Psoas muscle (tissue), 8 donors: Measurements from ENCODE around the gene LOXHD1. TPM values are rescaled to one million over a fixed set of nuclear protein-coding genes. Genes with fewer than 3 reads are reported as not detected.

Experiments used
- ATAC-seq, 4 donors: fragments of 200-7000 bp; cut with Tn5 transposase; one replicate each; pipeline ENCODE4 v1.9.1; 2020; ENCODE audit warnings: moderate library complexity in 3 of 4, mild to moderate bottlenecking in 2 of 4
- DNase-seq, 2 donors: peaks; one replicate each; pipeline ENCODE4 v3.0.0-alpha.2; 2020
- H3K27ac ChIP-seq: fragments of 200-600 bp; one replicate; pipeline ENCODE4 v1.8.0; 2022
- H3K27me3 ChIP-seq, 3 donors: fragments of 200-600 bp in 1 of 3; one replicate each; pipeline versions ENCODE4 v1.6.1 to v1.8.0; 2013 to 2022; ENCODE audit warnings: low read length in 2 of 3, mild to moderate bottlenecking in 2 of 3, moderate library complexity in 1 of 3; ENCODE audit not compliant: insufficient read depth in 3 of 3
- H3K36me3 ChIP-seq, 2 donors: fragments of 200-600 bp in 1 of 2; one replicate each; pipeline versions ENCODE4 v1.6.1 to v1.8.0; 2013 to 2022; ENCODE audit warnings: low read depth in 1 of 2, mild to moderate bottlenecking in 1 of 2, moderate library complexity in 1 of 2; ENCODE audit not compliant: insufficient read depth in 1 of 2
- H3K4me1 ChIP-seq: fragments of 200-600 bp; one replicate; pipeline ENCODE4 v1.8.0; 2022
- H3K4me3 ChIP-seq: fragments of 200-600 bp; one replicate; pipeline ENCODE4 v1.8.0; 2022; ENCODE audit warnings: mild to moderate bottlenecking
- H3K9me3 ChIP-seq: fragments of 200-600 bp; one replicate; pipeline ENCODE4 v1.8.0; 2022
- WGBS, 3 donors: extraction: QIAGEN DNeasy Blood & Tissue Kit; methylation state at CpG; one replicate each; pipeline versions ENCODE4 v1.1.6 to v1.1.7; 2013; 5-methylcytosine and 5-hydroxymethylcytosine counted together
- intact Hi-C, 2 donors: fragments of 100-400 bp; cut with DNase I; formaldehyde crosslinking; loops; one replicate each; pipeline versions ENCODE4 v1.11.0 to v1.14.2; 2022
- polyA plus RNA-seq, 3 donors: library from polyadenylated mRNA; stranded (reverse); fragments of 200-250 nt; gene quantifications; one replicate each; pipeline ENCODE4 v1.2.3, GENCODE V29; 2013
- total RNA-seq, 4 donors: library from RNA; stranded (reverse); fragmentation: NEBNext Ultra II Directional in 2 of 4; extraction: Animal tissue kit (Norgen Biotek cat#: 25700) in 2 of 4; gene quantifications; one replicate each; pipeline versions ENCODE4 v1.2.1 to v1.2.4, GENCODE V29; 2021 to 2023
- TF ChIP-seq, protein P1 (sequence below): fragments of 200-600 bp; IDR thresholded peaks from one replicate; pipeline ENCODE4 v1.8.0; 2022; ENCODE audit warnings: antibody characterized with exemption
- donor health status: healthy with polysubstance abuse.
- donor health status: DM: no; HTN: no; CAD: no; lungs with moderate emphysema.
- donor health status: Bipolar disorder and iron deficiency.
- donor health status: healthy.
- donor health status: DM: yes; HTN: yes; CAD: no.
- donor health status: DM: no; HTN: no; CAD: no.
- donor health status: DM: no; HTN: no; CAD: no.
- donor health status: DM: yes; HTN: yes; CAD: no.

Gene LOXHD1
- total and polyA plus RNA-seq, 7 donors, result 0.06 to 0.34 (median 0.12) TPM; not detected in 1

DNA sequence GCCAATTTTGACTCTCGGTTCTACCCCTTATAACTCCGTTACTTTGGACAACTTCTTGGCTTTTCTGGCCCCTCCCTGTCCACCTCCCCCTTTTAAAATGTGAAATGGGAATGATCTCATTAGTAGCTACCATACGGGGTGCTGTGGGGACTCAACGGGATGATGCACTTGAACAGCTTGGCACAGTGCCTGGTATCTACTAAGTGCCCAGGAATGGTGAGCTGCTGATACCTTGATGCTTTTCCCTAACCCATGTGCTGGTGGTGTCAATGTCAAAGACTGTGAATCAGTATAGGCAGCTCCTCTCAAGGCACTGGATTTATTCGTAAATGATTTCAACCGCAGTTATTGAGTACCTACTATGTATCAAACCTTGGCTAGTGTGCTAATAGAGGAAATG, 204.2 kb downstream of the LOXHD1 start:
- H3K9me3 ChIP-seq, result peaks cover 8% of the 10 kb centered on the region
- ATAC-seq, result no peak
- H3K36me3 ChIP-seq, result peaks cover 0 to 4% of the 10 kb centered on the region in 2 donors
- 82 to 83% (median 83%) methylated on average over 6 of the region's 6 CpGs for WGBS, 3 donors
- H3K4me3 ChIP-seq, result no peak overlapping the region
- intact Hi-C loops, result loop anchor here in 1 of 2 donors (10.0 kb wide), 1 partner anchor 108 kb away; no protein-coding TSS in a partner anchor
- TF ChIP-seq, protein P1, sequence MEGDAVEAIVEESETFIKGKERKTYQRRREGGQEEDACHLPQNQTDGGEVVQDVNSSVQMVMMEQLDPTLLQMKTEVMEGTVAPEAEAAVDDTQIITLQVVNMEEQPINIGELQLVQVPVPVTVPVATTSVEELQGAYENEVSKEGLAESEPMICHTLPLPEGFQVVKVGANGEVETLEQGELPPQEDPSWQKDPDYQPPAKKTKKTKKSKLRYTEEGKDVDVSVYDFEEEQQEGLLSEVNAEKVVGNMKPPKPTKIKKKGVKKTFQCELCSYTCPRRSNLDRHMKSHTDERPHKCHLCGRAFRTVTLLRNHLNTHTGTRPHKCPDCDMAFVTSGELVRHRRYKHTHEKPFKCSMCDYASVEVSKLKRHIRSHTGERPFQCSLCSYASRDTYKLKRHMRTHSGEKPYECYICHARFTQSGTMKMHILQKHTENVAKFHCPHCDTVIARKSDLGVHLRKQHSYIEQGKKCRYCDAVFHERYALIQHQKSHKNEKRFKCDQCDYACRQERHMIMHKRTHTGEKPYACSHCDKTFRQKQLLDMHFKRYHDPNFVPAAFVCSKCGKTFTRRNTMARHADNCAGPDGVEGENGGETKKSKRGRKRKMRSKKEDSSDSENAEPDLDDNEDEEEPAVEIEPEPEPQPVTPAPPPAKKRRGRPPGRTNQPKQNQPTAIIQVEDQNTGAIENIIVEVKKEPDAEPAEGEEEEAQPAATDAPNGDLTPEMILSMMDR, result no peak
- no peak overlapping the region for H3K27ac ChIP-seq
- no peaks in the 10 kb centered on the region for H3K4me1 ChIP-seq
- DNase-seq, result no peak
- no peaks in the 10 kb centered on the region for H3K27me3 ChIP-seq

DNA sequence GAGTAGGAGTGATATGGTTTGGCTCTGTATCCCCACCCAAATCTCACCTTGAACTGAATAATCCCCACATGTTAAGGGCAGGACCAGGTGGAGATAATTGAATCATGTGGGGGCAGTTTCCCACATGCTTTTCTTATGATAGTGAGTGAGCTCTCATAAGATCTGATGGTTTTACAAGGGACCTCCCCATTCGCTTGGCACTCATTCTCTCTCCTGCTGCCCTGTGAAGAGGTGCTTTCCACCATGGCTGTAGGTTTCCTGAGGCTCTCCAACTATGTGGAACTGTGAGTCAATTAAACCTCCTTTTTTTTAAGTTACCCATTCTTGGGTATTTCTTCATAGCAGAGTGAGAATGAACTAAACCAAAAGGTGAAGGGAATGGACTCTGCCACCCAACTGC, 207.5 kb downstream of the LOXHD1 start:
- no peak for DNase-seq
- Histone ChIP-seq H3K27me3 (no peaks in the 10 kb centered on the region), H3K36me3 (peaks cover 0 to 4% of the 10 kb centered on the region in 2 donors), H3K9me3 (peaks cover 8% of the 10 kb centered on the region), H3K27ac (no peak overlapping the region), H3K4me1 (no peaks in the 10 kb centered on the region), H3K4me3 (no peak overlapping the region)
- TF ChIP-seq, protein P1, result no peak
- WGBS, 3 donors, result 0 to 75% (median 5%) methylated on average over 1 of the region's 1 CpG
- ATAC-seq, result no peak
- intact Hi-C loops, result no loop called here

DNA sequence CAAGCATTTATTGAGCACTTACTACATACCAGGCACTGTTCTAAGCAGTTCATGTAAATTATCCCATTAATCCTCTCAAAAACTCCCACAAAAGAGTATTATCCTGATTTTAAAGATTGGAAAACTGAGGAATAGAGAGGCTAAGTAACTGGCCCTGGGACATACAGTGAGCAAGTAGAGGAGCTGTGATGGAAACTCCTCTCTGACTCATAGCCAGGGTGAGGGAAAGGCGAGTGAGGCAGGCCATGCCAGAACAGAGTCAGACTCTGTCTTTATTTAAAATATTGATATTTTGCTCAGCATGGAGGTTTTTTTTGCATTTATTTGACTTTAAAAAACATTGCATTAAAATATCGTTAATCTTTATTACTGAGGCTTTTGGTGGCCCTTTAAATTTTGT, 208.0 kb downstream of the LOXHD1 start:
- H3K36me3 ChIP-seq, result peaks cover 0 to 4% of the 10 kb centered on the region in 2 donors
- intact Hi-C loops, result no loop called here
- ATAC-seq (no peak), DNase-seq (no peak)
- no peak overlapping the region for H3K4me3 ChIP-seq
- 96 to 100% (median 97%) methylated on average over 2 of the region's 2 CpGs for WGBS, 3 donors
- no peak overlapping the region for H3K27ac ChIP-seq
- H3K9me3 ChIP-seq, result peaks cover 8% of the 10 kb centered on the region
- H3K27me3 ChIP-seq, result no peaks in the 10 kb centered on the region
- H3K4me1 ChIP-seq, result no peaks in the 10 kb centered on the region
- TF ChIP-seq, protein P1, result no peak

DNA sequence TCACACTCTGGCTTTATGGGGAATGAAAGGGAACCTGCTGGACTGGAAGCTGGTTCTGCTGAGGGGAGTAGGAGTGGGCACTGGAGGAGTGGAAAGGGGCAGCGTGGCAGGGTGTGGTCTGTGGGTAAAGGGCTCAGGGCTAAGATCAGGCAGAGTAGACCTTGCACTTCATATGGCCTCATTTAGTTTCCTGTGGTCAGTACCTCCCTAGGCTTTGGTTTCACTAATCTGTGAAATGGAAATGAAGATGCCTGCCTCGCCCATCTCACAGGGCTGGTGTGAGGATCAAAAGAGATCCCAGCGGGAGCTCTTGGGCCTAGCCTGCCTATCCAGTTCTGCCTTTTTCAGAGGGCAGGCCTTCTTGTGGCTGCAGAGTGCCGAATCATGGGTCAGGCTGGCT, 208.7 kb downstream of the LOXHD1 start:
- DNase-seq, result no peak
- no peaks in the 10 kb centered on the region for H3K4me1 ChIP-seq
- whole genome bisulfite sequencing, 3 donors, result 91 to 95% (median 92%) methylated on average over 4 of the region's 4 CpGs
- no peaks in the 10 kb centered on the region for H3K27me3 ChIP-seq
- peaks cover 0 to 4% of the 10 kb centered on the region in 2 donors for H3K36me3 ChIP-seq
- intact Hi-C loops, result no loop called here
- TF ChIP-seq, protein P1, result no peak
- H3K4me3 ChIP-seq, result no peak overlapping the region
- H3K9me3 ChIP-seq, result peaks cover 8% of the 10 kb centered on the region
- no peak for ATAC-seq
- no peak overlapping the region for H3K27ac ChIP-seq

DNA sequence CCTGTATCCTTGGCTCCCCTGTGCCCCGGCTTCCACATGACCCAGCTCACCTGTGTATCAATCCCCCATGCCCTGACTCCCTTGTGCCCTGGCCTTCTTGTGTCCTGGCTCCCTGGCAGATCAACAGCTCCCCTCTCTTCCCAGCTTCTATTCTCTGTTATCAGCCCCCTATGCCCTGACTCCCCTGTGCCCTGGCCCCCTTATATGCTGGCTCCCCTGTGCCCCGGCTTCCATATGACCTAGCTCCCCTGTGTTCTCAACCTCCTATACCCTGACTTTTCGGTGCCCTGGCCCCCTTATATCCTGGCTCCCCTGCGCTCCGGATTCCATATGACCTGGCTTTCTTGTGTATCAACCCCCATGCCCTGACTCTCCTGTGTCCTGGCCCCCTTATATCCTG, 209.2 kb downstream of the LOXHD1 start:
- TF ChIP-seq, protein P1, result no peak
- DNase-seq, result no peak
- intact Hi-C loops, result no loop called here

More for the DNA sequence above, 209.2 kb downstream of the LOXHD1 start:
- no peak overlapping the region for H3K27ac ChIP-seq
- no peak overlapping the region for H3K4me3 ChIP-seq
- H3K4me1 ChIP-seq, result no peaks in the 10 kb centered on the region
- H3K36me3 ChIP-seq, result peaks cover 0 to 4% of the 10 kb centered on the region in 2 donors
- 97 to 100% (median 98%) methylated on average over 5 of the region's 5 CpGs for WGBS, 3 donors
- ATAC-seq, result no peak
- peaks cover 8% of the 10 kb centered on the region for H3K9me3 ChIP-seq
- no peaks in the 10 kb centered on the region for H3K27me3 ChIP-seq
